Activated CD8-positive, alpha-beta T cell treated with anti-CD3 and anti-CD28 coated beads, Interleukin-2, amount 10 ng/mL, durations not matched to agents 7 days and 5 days (primary cell): Measurements from ENCODE around the gene ADSS1. TPM values are rescaled to one million over a fixed set of nuclear protein-coding genes. Genes with fewer than 3 reads are reported as not detected.

Experiments used
- ATAC-seq: fragments of 150-1000 bp; cut with Tn5 transposase; one replicate; pipeline ENCODE4 v1.10.0; 2021; ENCODE audit warnings: moderate library complexity
- CTCF ChIA-PET: fragments of 350-600 bp; sonication (Branson Sonifier 250); formaldehyde crosslinking; loops from one replicate; lab custom pipeline; 2021; ENCODE audit warnings: antibody characterized with exemption; lab: Charles Lee
- POLR2A ChIA-PET: fragments of 350-600 bp; sonication (Branson Sonifier 250); formaldehyde crosslinking; loops from one replicate; lab custom pipeline; 2021; ENCODE audit warnings: antibody characterized with exemption; lab: Charles Lee
- DNase-seq: peaks from one replicate; pipeline ENCODE4 v3.0.0-alpha.2; 2020
- H3K27ac Mint-ChIP-seq: one replicate; pipeline ENCODE4 v1.8.0; 2021; ENCODE audit warnings: mild to moderate bottlenecking, mixed read lengths
- H3K27me3 Mint-ChIP-seq: one replicate; pipeline ENCODE4 v1.8.0; 2021; ENCODE audit warnings: low read depth, mixed read lengths
- H3K36me3 Mint-ChIP-seq: one replicate; pipeline ENCODE4 v1.8.0; 2021; ENCODE audit warnings: low read depth, mixed read lengths
- H3K4me1 Mint-ChIP-seq: one replicate; pipeline ENCODE4 v1.8.0; 2021; ENCODE audit warnings: low read depth, mixed read lengths
- H3K4me3 Mint-ChIP-seq: one replicate; pipeline ENCODE4 v1.8.0; 2021; ENCODE audit warnings: mild to moderate bottlenecking, mixed read lengths
- H3K9me3 Mint-ChIP-seq: one replicate; pipeline ENCODE4 v1.8.0; 2022; ENCODE audit warnings: mixed read lengths; ENCODE audit not compliant: insufficient read depth
- total RNA-seq, 2 experiments: library from RNA; stranded (reverse); gene quantifications; one replicate each; pipeline ENCODE4 v1.2.3, GENCODE V29; 2021

The ADSS1 gene
- total RNA-seq, 2 experiments from 2014 or later = 1.8 TPM

DNA sequence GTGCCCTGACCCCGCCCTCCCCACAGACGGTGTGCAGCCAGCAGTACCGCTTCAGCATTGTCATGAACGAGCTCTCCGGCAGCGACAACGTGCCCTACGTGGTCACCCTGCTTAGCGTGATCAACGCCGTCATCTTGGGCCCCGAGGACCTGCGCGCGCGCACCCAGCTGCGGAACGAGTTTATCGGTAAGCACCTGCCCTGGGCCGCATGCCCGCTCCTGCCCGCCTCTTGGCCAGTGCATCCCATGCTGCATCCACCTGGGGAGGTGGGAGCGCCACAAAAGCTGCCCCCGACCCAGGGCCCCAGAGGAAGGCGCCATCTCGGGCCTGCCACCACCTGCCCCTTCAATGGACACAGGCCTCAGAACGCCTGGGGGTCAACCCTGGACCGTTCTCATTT is 20.8 kb upstream of the ADSS1 start:
- peaks cover 13% of the 10 kb centered on the region for H3K36me3 Mint-ChIP-seq
- H3K9me3 Mint-ChIP-seq = no peaks in the 10 kb centered on the region
- H3K27me3 Mint-ChIP-seq = no peaks in the 10 kb centered on the region
- no peak overlapping the region for H3K27ac Mint-ChIP-seq
- no peak for ATAC-seq
- CTCF ChIA-PET = interaction anchor here (1.6 kb wide), 1 partner anchor 8 kb away, joined by 5 read pairs; no protein-coding TSS in a partner anchor
- POLR2A ChIA-PET = no interaction called here
- peaks cover 8% of the 10 kb centered on the region for H3K4me1 Mint-ChIP-seq
- H3K4me3 Mint-ChIP-seq = no peak overlapping the region
- no peak for DNase-seq

DNA sequence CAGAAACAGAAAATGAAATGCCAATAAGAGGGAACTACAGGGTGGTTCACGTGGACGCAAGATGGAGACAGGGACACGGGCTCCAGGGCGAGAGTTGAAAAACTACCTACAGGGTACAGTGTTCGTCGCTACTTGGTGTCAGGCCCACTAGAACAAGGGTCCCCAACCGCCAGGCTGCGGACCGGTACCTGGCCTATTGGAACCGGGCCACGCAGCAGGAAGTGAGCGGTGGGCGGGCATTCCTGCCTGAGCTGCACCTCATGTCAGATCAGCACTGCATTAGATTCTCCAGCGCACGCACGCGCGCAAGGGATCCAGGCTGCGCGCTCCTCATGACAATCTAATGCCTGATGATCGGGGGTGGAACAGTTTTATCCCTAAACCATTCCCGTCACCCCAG is 19.8 kb upstream of the ADSS1 start:
- no peak overlapping the region for H3K27ac Mint-ChIP-seq
- H3K9me3 Mint-ChIP-seq = no peaks in the 10 kb centered on the region
- POLR2A ChIA-PET = no interaction called here
- H3K4me3 Mint-ChIP-seq = no peak overlapping the region
- DNase-seq (no peak), ATAC-seq (no peak)
- H3K4me1 Mint-ChIP-seq = peaks cover 6% of the 10 kb centered on the region
- no peaks in the 10 kb centered on the region for H3K27me3 Mint-ChIP-seq
- CTCF ChIA-PET = interaction anchor here (1.6 kb wide), 1 partner anchor 9 kb away, joined by 5 read pairs; no protein-coding TSS in a partner anchor
- peaks cover 19% of the 10 kb centered on the region for H3K36me3 Mint-ChIP-seq

DNA sequence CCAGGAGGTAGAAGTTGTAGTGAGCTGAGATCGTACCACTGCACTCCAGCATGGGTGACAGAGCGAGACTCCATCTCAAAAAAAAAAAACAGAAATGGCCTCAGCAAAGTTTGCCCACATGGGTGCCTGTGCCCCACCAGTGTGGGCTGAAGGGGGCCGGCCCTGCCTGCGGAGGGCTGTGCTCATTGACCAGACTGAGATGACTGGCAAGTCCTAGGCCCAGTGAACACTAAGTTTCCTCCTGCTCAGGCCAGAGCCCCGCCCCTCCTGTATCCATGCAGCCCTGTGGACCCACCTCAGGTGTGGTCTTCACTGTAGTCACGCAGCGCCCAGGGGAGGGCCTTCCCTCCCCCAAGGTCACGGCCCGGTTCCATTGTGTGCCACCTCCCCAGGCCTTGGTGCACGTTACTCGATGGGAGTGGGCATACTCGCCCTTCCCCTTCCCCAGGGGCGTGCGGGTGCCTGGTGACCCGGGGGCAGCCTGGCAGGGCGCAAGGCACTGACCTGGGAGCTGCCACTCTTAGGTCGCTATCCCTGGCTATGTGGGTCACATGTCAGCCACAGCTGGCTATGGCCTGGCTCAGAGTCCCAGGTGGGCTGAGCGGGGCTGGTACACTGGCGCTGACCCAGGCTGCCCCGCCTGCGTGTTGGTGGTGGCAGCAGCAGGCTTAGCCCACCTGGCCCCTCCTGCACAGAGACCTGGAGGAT is 18.5 kb upstream of the ADSS1 start:
- CTCF ChIA-PET = no interaction called here
- ATAC-seq (no peak), DNase-seq (no peak)
- no peaks in the 10 kb centered on the region for H3K27me3 Mint-ChIP-seq
- H3K4me1 Mint-ChIP-seq = peaks cover 4% of the 10 kb centered on the region
- no peaks in the 10 kb centered on the region for H3K9me3 Mint-ChIP-seq
- POLR2A ChIA-PET = no interaction called here
- no peak overlapping the region for H3K27ac Mint-ChIP-seq
- no peak overlapping the region for H3K4me3 Mint-ChIP-seq
- H3K36me3 Mint-ChIP-seq = peaks cover 25% of the 10 kb centered on the region

DNA sequence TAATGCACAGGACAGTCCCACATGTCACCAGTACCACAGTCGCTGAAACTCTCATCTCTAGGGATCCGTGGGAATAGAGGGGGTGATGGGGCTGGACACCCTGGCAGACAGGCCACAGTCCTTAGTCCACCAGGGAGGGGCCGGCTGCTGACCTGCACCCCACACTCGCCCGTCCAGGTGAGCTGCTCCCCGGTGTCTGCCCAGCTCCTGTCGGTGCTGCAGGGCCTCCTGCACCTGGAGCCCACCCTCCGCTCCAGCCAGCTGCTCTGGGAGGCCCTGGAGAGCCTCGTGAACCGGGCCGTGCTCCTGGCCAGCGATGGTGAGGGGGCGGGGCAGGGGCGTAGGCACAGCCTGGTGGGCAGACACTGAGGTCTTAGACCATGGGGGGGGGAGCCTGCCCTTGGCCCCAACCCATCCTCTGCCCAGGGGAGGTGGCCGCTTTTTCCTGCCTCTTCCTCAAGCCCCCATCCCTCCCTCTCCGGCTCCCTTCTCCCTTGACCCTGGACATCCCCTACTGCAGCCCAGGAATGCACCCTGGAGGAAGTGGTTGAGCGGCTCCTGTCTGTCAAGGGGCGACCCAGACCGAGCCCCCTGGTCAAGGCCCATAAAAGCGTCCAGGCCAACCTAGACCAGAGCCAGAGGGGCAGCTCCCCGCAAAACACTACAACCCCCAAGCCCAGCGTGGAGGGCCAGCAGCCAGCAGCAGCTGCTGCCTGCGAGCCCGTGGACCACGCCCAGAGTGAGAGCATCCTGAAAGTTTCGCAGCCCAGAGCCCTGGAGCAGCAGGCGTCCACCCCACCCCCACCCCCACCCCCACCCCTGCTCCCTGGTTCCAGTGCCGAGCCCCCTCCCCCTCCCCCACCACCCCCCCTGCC is 17.1 kb upstream of the ADSS1 start:
- Mint-ChIP-seq H3K4me3 (no peak overlapping the region), H3K27me3 (no peaks in the 10 kb centered on the region), H3K27ac (no peak overlapping the region), H3K9me3 (no peaks in the 10 kb centered on the region), H3K4me1 (peaks cover 1% of the 10 kb centered on the region), H3K36me3 (peaks cover 25% of the 10 kb centered on the region)
- ATAC-seq (no peak), DNase-seq (no peak)
- ChIA-PET CTCF (interaction anchor here (0.7 kb wide), 1 partner anchor 16 kb away, joined by 4 read pairs; no protein-coding TSS in a partner anchor), POLR2A (interaction anchor here (1.0 kb wide), 1 partner anchor 17 kb away, joined by 5 read pairs; no protein-coding TSS in a partner anchor)

- Mint-ChIP-seq H3K9me3 (no peaks in the 10 kb centered on the region), H3K4me3 (no peak overlapping the region), H3K27ac (no peak overlapping the region), H3K4me1 (peaks cover 1% of the 10 kb centered on the region), H3K36me3 (peaks cover 25% of the 10 kb centered on the region), H3K27me3 (no peaks in the 10 kb centered on the region)
- CTCF ChIA-PET = interaction anchor here (1.9 kb wide), 1 partner anchor 42 kb away, joined by 8 read pairs; no protein-coding TSS in a partner anchor
- POLR2A ChIA-PET = no interaction called here
- no peak for ATAC-seq
- DNase-seq = no peak
Observed at GRCh38 chr14:104707608-104708595, 16.1 kb upstream of the ADSS1 start.

GRCh38 chr14:104708606-104709268 is 15.3 kb upstream of the ADSS1 start:
- no peaks in the 10 kb centered on the region for H3K9me3 Mint-ChIP-seq
- POLR2A ChIA-PET = interaction anchor here (0.6 to 1.1 kb wide), 2 partner anchors 17 to 556 kb away, joined by 3 read pairs; no protein-coding TSS in a partner anchor
- peaks cover 21% of the 10 kb centered on the region for H3K36me3 Mint-ChIP-seq
- DNase-seq (peak; percentile 81), ATAC-seq (peak; percentile 79)
- CTCF ChIA-PET = interaction anchor here (0.7 to 1.9 kb wide), 5 partner anchors 15 to 58 kb away, joined by 3 to 8 read pairs (median 4); no protein-coding TSS in a partner anchor
- no peaks in the 10 kb centered on the region for H3K27me3 Mint-ChIP-seq
- H3K4me1 Mint-ChIP-seq = peaks cover 1% of the 10 kb centered on the region
- no peak overlapping the region for H3K4me3 Mint-ChIP-seq
- no peak overlapping the region for H3K27ac Mint-ChIP-seq

DNA sequence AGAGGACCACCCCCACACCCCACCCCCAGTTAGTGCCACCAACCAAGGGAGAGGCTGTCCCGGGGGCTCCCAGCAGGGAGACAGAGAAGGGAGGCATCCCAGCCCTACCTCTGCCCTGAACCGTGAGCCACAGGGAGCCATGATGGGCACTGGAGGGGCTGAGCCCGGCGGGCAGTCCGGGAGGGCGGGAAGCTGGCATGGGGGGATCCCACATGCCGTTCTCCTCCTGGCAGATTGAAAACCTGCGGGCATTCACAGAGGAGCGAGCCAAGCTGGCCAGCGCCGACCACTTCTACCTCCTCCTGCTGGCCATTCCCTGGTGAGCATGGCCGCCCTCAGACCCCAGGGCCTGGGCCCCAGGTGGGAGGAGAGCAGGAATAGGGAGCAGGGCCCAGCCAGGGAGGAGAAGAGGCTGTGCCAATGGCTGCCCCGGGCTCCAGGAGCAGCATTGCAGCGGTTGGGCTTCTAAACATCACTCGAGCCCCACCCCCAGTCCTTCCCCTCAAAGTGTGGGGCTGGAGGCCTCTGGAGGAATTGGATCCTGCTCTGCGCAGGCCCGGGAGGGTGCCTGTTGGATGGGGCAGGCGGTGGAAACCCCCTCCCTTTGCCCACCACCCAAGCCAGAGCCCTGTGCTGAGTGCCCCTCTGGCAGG is 14.5 kb upstream of the ADSS1 start:
- ChIA-PET CTCF (interaction anchor here (0.7 to 1.9 kb wide), 5 partner anchors 16 to 59 kb away, joined by 3 to 8 read pairs (median 4); no protein-coding TSS in a partner anchor), POLR2A (interaction anchor here (0.6 to 1.1 kb wide), 2 partner anchors 16 to 557 kb away, joined by 3 read pairs; no protein-coding TSS in a partner anchor)
- no peak overlapping the region for H3K4me3 Mint-ChIP-seq
- ATAC-seq (no peak), DNase-seq (no peak)
- H3K27me3 Mint-ChIP-seq = no peaks in the 10 kb centered on the region
- no peak overlapping the region for H3K27ac Mint-ChIP-seq
- peaks cover 19% of the 10 kb centered on the region for H3K36me3 Mint-ChIP-seq
- H3K9me3 Mint-ChIP-seq = no peaks in the 10 kb centered on the region
- peaks cover 1% of the 10 kb centered on the region for H3K4me1 Mint-ChIP-seq

- CTCF ChIA-PET = interaction anchor here (1.1 kb wide), 1 partner anchor 12 kb away, joined by 3 read pairs; no protein-coding TSS in a partner anchor
- Mint-ChIP-seq H3K9me3 (no peaks in the 10 kb centered on the region), H3K4me3 (no peak overlapping the region), H3K27me3 (no peaks in the 10 kb centered on the region), H3K27ac (no peak overlapping the region), H3K36me3 (peaks cover 17% of the 10 kb centered on the region), H3K4me1 (peaks cover 1% of the 10 kb centered on the region)
- no peak for DNase-seq
- ATAC-seq = no peak
- POLR2A ChIA-PET = no interaction called here
Observed at GRCh38 chr14:104710071-104710735, 13.8 kb upstream of the ADSS1 start.

DNA sequence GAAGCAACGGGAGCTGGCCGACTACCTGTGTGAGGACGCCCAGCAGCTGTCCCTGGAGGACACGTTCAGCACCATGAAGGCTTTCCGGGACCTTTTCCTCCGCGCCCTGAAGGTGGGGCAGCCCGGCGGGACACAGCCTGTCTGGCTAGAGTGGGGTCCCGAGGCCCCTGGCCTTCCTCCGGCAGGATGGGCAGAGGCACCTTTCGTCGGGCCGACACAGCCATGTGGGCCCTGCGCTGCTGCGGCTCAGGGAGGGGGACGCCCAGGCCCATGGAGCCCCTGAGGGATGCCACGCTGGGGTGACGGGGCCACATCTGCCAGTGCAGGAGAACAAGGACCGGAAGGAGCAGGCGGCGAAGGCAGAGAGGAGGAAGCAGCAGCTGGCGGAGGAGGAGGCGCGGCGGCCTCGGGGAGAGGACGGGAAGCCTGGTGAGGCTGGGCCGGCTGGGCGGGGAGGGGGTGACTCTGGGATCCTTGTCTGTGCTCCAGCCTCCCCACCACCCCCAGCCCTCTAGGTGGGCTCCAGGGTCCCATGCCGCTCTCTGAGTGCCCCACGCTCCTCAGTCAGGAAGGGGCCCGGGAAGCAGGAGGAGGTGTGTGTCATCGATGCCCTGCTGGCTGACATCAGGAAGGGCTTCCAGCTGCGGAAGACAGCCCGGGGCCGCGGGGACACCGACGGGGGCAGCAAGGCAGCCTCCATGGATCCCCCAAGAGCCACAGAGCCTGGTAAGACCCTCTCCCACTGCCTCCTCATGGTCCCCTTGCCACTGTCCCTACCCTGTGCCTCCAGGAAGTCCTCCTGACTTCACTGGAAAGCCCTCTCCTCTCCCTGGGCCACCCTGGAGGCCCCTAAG is 10.9 kb upstream of the ADSS1 start:
- DNase-seq (no peak), ATAC-seq (no peak)
- Mint-ChIP-seq H3K4me1 (peaks cover 1% of the 10 kb centered on the region), H3K9me3 (no peaks in the 10 kb centered on the region), H3K36me3 (peaks cover 26% of the 10 kb centered on the region), H3K27me3 (no peaks in the 10 kb centered on the region), H3K27ac (no peak overlapping the region), H3K4me3 (no peak overlapping the region)
- ChIA-PET POLR2A (no interaction called here), CTCF (no interaction called here)
